Fibroblast of skin of abdomen (primary cell): Measurements from ENCODE around the gene CRTAC1.

Experiments
- DNase-seq: peaks from one replicate; pipeline ENCODE4 v3.0.0-alpha.2; 2013

CRTAC1 gene

DNA sequence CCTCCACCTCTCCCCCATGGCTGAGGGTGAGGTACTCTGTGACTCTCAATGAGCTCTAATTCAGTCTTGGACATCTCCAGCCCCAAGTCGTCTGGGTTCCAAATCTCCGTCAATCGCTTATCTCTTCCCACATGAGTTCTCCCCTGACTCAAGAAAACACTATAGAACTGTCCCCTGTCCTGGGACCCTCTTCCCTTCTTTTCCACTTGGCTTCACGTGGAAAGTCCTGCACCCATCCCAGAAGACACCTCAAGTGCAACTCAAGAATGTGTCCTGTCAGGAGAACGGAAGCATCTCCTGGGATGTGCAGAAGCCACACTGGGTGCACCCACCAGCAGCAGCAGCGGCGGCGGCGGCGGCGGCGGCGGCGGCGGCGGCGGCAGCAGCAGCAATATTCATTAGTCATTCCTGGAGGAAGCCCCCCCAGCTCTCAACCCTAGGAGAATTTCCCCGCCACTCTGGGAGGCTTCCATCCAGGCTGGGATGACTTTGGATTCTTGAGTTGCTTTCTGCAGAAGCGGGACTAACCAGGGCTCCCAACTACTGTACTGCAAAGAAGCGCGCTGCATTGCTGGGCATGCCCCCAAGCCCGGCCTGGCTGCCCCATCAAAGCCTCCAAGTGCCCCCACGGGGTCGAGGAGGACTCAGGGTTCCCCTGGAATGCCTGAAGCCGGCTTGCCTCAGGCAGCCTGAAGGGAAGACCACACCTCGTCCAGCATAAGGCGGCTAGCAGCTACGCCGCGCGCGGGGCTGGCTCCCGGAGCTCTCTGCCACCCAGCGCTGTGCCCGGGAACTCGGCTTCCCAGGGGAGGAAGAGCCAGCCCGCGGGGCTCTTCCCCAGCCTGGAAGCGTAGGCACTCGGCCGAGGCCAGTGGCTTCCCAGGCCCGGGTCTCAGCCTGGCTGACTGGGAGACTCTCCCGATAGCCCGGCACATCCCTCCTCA lies 1.0 kb downstream of the CRTAC1 start:
- no peak for DNase-seq

- DNase-seq, result peak; percentile 22
These were observed 2.2 kb downstream of the CRTAC1 start for GRCh38 chr10:98028168-98028770.

DNA sequence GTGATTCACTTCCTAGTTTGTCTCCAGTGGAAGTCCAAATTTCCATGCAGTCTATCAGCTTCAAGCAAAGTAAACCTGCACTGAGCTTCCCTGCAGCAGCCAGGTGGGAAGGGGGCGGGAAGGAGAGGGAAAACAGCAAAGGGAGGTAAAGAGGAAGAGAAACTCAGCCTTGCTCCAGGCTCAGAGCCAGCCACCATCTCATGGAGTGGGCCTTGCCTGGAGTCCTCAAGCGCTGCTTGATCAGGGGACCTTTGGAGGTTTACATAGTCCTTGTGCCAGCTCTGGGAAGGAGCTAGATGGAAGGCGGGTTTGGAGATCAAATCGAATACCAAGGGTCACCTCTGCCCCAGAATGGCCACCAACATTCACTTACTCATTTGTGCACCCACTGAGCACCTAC lies 7.4 kb downstream of the CRTAC1 start:
- no peak for DNase-seq

- no peak for DNase-seq
These were observed 9.6 kb downstream of the CRTAC1 start for GRCh38 chr10:98020784-98021183.

DNA sequence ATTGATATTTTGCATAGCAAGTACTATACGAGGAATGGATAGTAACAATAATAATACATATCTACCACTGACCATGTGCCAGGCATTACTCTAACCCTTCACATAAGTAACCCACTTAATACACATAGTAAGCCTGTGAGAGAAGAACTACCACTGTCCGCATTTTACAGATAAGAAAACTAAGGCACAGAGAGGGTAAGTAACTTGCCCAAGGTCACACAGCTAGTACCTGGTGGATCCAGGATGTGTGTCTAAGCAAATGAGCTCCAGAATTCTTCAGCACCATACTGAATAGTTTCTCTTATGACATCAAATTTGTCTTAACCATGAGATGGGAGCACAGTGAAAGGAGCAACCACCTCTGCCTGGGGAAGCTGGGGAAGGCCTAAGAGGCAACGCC lies 10.2 kb downstream of the CRTAC1 start:
- DNase-seq, result no peak

- DNase-seq, result no peak
These were observed 10.6 kb downstream of the CRTAC1 start for GRCh38 chr10:98019784-98020183.

- no peak for DNase-seq
These were observed 13.5 kb downstream of the CRTAC1 start for GRCh38 chr10:98016772-98017475.

GRCh38 chr10:98013776-98014175 lies 16.6 kb downstream of the CRTAC1 start:
- no peak for DNase-seq

DNA sequence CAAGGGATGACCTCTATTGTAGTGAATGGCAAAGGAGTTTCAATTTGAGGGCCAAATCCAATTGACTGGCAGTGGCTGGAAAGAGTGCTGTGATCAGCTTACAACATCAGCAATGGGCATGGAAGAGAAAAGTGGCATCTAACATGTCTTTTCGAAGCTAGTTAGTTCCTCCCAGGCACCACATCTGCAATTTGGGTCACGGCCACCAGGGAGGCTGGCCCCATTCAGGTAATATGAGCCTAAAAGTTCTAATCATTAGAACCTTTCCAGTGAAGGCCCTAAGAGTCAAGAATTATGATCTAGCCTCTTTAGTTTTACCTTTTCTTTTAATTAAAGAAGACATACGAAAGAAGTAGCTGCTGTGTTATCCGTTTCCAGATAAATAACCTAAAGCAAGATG lies 17.3 kb downstream of the CRTAC1 start:
- DNase-seq, result no peak

GRCh38 chr10:98012644-98013043 lies 17.8 kb downstream of the CRTAC1 start:
- no peak for DNase-seq

- DNase-seq, result no peak
These were observed 19.3 kb downstream of the CRTAC1 start for GRCh38 chr10:98010939-98011685.

GRCh38 chr10:98006266-98006665 lies 24.2 kb downstream of the CRTAC1 start:
- no peak for DNase-seq

DNA sequence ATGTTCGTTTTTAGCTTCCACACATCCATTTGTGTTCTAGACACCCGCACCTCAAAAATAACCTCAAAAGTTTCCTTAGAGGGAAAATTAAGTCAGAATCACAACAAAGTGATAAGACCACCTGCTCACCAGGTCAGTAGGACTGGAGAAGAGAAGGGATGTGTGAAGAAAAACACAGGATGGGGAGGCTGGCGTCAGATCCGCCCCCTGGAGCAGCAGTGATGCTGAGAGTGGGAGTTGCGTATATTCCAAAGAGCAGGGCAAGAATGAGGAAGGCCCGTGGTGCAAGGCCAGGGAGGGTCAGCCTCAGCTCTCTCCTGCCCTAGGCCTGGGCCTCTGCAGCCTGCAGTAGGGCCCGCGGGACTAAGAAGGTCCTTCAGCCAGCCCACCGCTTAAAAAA lies 28.7 kb downstream of the CRTAC1 start:
- DNase-seq, result no peak

GRCh38 chr10:98000346-98000745 lies 30.1 kb downstream of the CRTAC1 start:
- no peak for DNase-seq

- DNase-seq, result no peak
These were observed 30.5 kb downstream of the CRTAC1 start for GRCh38 chr10:97999923-98000248.

DNA sequence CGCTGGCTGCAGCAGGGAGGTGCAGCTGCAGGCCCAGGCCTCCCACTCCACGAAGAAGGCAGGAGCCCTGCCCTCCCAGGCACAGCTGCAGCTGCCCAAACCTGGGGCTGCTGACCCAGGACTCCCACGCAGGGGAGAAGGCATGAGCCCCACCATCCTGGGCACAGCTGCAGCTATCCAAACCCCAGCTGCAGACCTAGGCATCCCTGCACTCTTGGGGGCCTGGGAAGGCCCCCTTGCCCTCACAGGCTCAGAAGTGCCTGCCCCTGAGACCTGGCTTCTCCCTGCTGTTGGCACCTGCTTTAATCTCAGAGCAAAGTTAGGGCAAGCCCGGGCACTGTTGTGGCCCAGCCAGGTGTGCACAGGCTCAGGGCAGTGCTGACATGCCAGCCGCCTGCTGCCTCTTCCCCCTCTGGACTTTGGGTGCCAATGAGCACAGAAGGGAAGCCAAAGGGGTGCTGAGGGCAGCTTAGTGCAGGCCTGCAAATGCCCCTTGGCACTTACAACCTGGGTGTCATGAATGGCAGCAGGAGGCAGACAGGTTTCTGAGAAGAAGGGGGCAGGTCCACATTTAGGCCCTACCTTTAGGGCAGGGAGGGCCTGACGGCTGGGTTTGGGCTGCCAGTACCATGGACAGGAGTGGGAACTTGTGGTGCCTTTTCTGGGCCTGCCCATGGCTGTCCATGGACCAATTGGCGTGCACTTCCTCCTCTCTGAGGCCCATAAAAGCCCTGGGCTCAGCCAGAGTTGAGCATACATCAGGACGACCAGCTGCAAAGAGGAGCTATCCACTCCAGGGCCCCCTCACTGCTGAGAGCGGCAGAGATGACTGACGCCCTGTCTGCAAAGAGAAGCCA lies 31.1 kb downstream of the CRTAC1 start:
- no peak for DNase-seq

DNA sequence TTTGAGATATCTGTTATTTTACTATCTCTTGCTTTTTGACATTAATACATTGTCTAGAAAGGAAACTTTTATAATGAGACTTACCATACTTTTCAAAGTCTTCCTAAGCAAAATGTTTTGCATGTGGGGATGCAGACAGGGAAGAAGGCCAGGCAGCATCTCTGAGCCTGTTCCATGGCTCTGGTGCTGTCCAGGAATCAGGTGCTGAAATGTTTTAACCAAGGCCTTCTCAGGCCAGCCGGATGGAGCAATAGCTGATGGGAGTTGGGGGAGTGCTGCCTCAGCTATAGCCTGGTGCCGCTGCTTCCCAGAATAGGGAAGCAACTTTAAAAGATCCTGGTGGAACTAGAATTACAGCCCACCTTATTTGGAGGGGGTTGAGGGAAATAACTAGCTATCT lies 38.5 kb downstream of the CRTAC1 start:
- peak; percentile 4 for DNase-seq

DNA sequence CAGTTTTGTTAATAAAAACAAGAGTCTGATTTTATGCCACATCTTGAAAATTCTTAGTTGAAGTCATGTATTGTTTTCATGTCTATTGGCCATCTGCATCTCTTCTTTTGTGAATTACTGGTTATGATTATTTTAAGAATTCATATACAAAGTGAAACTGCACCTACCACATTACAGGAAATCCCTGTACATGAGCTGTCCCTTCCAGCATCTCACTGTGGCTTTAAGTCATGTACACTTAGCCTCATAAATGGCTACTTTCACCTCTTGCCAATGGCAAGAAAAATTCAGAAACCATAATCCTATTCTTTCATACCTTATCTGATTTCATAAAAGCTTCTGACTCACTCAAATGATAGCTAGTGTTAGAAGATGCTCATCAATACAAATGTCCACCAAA lies 48.6 kb downstream of the CRTAC1 start:
- no peak for DNase-seq

DNA sequence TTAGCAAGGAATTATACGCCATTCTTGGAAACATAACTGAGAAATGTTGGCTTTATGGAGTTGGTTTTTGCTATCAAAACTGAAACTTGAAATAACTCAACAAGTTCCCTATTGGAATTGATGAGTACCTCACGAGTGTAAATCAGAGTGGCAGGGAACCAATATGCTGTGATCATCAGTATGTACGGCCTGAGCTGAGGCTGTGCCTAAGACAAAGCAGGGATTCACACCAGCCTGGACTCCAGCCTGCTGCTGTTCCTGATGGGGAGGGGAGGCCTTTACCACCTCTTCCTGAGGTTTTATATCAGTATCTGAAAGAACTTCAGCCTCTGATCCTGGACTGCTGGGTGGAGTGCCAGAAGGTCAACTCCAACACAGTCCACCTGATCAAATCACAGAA lies 52.7 kb downstream of the CRTAC1 start:
- DNase-seq, result no peak

DNA sequence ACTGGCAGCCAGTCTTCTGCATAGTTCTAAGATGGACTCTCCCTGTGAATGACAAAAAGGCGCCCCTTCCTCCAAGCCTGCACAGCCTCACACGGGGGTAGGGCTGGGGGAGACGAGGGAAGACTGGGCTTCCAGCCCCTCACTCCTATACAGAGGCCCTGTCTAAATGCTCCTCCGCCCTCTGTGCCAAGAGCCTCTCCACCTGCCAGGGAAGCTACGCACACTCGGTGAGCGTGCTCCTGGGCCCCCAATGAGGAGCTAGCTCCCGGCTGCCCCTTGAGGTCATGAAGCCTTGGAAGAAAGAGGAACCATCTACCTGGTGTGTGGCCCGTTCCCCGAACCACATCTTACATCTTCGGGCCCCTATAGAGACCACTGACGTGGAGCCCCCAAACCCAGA lies 54.8 kb downstream of the CRTAC1 start:
- DNase-seq, result no peak

DNA sequence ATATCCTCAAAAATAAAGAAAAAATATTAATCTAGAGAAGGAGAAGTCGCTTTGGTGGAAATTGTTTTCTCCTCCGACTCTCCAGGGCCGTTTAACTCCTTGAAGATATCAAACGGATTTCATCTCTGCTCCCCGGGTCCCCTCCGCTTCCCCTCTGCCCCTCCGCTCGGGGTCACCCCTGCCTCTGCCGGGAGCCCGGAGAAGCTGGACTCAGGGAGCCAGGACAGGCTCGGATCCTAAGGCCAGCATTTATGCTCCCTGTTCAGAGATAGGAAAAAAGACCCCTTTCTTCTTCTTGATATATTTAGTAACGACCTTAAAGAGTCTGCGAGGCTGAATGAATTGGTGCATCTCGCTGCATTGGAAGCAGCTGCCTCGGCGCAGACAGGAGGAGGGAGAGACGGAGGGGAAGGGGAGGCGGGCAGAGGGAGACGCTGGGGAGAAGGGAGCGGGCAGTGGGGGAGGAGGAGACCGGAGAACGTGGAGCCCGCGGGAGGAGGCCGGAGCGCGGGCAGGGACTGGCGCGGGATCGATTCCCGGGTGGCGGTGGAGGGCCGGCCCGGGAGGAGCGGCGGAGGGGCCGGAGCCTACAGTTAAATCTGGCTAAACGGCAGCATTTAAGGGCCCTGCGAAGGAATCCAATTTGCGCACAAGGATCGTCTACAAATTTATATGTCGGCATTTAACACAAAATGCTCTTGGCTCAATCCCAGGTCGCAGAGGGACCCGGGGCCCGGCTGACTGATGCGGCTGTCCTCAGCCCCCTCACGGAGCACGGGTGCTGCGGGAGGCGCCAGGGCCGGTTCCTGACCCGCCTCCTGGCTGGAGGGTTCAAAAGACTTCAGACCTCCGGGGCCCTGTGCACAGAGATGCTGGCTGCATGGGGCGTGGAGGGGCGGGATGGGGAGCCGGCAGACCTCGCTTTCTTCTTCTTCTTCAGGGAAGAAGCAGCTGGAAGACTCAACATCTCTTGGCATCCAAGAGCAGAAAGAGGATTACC lies 55.6 kb downstream of the CRTAC1 start:
- no peak for DNase-seq
